Tibial nerve (tissue), 4 donors: ENCODE measurements around the gene KLHDC8B.

Source experiments
- EP300 ChIP-seq, 2 donors: sonication (generic); formaldehyde crosslinking; IDR thresholded peaks; one replicate each; pipeline ENCODE4 v1.6.1; 2017; ENCODE audit warnings: antibody characterized with exemption in 2 of 2, mild to moderate bottlenecking in 1 of 2
- TF ChIP-seq, protein P1 (sequence below), 5 experiments: fragments of 200-600 bp in 3 of 5; fragments of 450-650 bp in 2 of 5; sonication (generic) in 3 of 5; IDR thresholded peaks; one replicate each; pipeline ENCODE4 v1.5.1; 2016 to 2019; ENCODE audit warnings: antibody characterized with exemption in 5 of 5, mild to moderate bottlenecking in 3 of 5, moderate library complexity in 2 of 5

- TF ChIP-seq, protein P1, sequence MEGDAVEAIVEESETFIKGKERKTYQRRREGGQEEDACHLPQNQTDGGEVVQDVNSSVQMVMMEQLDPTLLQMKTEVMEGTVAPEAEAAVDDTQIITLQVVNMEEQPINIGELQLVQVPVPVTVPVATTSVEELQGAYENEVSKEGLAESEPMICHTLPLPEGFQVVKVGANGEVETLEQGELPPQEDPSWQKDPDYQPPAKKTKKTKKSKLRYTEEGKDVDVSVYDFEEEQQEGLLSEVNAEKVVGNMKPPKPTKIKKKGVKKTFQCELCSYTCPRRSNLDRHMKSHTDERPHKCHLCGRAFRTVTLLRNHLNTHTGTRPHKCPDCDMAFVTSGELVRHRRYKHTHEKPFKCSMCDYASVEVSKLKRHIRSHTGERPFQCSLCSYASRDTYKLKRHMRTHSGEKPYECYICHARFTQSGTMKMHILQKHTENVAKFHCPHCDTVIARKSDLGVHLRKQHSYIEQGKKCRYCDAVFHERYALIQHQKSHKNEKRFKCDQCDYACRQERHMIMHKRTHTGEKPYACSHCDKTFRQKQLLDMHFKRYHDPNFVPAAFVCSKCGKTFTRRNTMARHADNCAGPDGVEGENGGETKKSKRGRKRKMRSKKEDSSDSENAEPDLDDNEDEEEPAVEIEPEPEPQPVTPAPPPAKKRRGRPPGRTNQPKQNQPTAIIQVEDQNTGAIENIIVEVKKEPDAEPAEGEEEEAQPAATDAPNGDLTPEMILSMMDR (IDR thresholded peaks at IDR 0.05), result no peak
- TF ChIP-seq EP300 (IDR thresholded peaks at IDR 0.05), result no peak
Measured at GRCh38 chr3:49213998-49214397, 42.6 kb downstream of the KLHDC8B start.
